ENCODE data around the gene ATG16L2. TPM values are rescaled to one million over a fixed set of nuclear protein-coding genes. Genes with fewer than 3 reads are reported as not detected.

ATG16L2 gene
- total RNA-seq, 1 experiment from 2014 or later: 17.3 TPM

DNA sequence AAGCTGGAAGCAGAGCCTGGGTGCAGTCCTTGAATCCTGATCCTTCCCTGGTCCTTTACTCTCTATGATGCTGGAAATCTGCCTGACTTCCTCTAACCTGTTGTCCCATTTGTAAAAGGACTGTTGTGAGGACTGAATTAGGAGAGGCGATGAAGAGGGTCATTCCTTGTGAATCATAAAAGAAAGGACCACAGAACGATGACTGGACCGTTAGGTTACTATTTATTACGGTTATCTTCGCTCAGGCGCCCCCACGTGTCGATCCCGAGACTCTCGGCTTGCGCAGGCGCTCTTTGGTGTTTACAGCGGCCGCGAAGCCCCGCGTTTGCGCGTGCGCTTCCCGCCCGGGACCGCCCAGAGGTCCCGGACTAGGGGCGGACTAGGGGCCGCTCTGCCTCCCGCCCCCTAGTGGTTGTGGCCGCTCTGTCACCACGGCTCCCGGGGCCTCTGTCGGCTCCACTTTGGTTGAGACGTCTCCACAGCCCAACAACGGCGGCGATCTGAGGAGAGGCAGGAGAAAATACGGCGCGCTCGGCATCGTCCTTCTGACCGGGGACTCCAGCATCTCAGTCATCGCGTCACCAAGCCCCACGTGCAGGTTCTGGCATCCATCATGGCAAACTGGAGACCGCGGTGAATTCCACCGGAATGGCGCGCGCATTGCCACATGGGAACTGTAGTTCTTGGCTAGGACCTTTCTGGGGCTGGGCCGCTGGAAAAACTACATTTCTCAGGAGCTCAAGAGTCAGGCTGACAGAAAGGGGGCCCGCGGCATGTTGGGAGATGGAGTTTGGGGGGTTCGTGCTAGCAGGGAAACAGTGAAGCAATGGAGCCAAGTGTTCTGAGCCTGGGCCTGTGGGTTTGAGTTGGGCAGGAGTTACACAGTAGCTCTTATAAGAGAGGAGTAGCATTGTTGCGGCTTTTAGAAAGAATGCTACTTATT lies 20.5 kb upstream of the ATG16L2 start, which contains the start of gene STARD10:
Gene STARD10, minus strand, starts transcription at position 623 of the 943 bp plus-strand sequence. CDS start 12,866 bp downstream, outside the sequence.
- H3K4ac ChIP-seq (ENCODE audit: low read depth, low read length): no peak within 1 kb of the TSS
- H3K14ac ChIP-seq (ENCODE audit: insufficient read depth, low read length): peak within 1 kb of the TSS; percentile 85; the same call in 1 of the 2 replicates
- Mint-ChIP-seq H3K9me3 (no peaks in the 10 kb centered on the region), H3K4me1 (peaks cover 26 to 34% of the 10 kb centered on the region in 2 experiments), H3K4me3 (peak within 1 kb of the TSS; percentile 99), H3K36me3 (ENCODE audit: insufficient read depth in 1 of 3, low read depth in 3 of 3) (no peaks in the 10 kb centered on the region), H3K27me3 (ENCODE audit: low read depth) (no peaks in the 10 kb centered on the region), H3K27ac (peak within 1 kb of the TSS; percentile 98 to 100 (median 99))
- no peak within 1 kb of the TSS for H2AFZ ChIP-seq (ENCODE audit: low read length)
- H2AK5ac ChIP-seq (ENCODE audit: insufficient read length, low read length): no peak within 1 kb of the TSS
- no peaks in the 10 kb centered on the region; the same call in 1 of the 2 replicates for H3K27me3 ChIP-seq (ENCODE audit: insufficient read depth, low read length)
- H3K56ac ChIP-seq (ENCODE audit: insufficient read length, low read depth, low read length): no peak within 1 kb of the TSS
- no peak within 1 kb of the TSS for H3K23ac ChIP-seq (ENCODE audit: insufficient read length, low read depth, low read length)
- peak within 1 kb of the TSS; percentile 50 for H3K4me2 ChIP-seq (ENCODE audit: insufficient read depth, insufficient read length, low read length)
- H4K8ac ChIP-seq (replicated peaks; ENCODE audit: insufficient read length, low read depth, low read length): no peak within 1 kb of the TSS
- no peak within 1 kb of the TSS for H3T11ph ChIP-seq (ENCODE audit: low read length)
- H3K79me2 ChIP-seq (ENCODE audit: insufficient read depth, low read length): no peaks in the 10 kb centered on the region
- H3K23me2 ChIP-seq (ENCODE audit: insufficient read length, low read depth, low read length, poor library complexity, severe bottlenecking): no peaks in the 10 kb centered on the region
- DNase-seq: peak; percentile 96
- H4K20me1 ChIP-seq (ENCODE audit: control insufficient read depth, insufficient read depth, insufficient read length): no peaks in the 10 kb centered on the region
- H3K9me3 ChIP-seq (ENCODE audit: control insufficient read depth, low read depth, low read length): no peaks in the 10 kb centered on the region
- H2BK12ac ChIP-seq (ENCODE audit: insufficient read length, low read depth, low read length): no peak within 1 kb of the TSS
- peak within 1 kb of the TSS; percentile 89 for H3K18ac ChIP-seq (ENCODE audit: insufficient read length, low read depth, low read length)
- H4K5ac ChIP-seq (ENCODE audit: insufficient read length, low read depth, low read length): no peak within 1 kb of the TSS
- no peak within 1 kb of the TSS for H2BK120ac ChIP-seq (ENCODE audit: low read depth, low read length, poor library complexity, severe bottlenecking)
- peaks cover 3% of the 10 kb centered on the region; the same call in 1 of the 2 replicates for H3K4me1 ChIP-seq (ENCODE audit: insufficient read depth, low read length)
- TF ChIP-seq, protein P1, sequence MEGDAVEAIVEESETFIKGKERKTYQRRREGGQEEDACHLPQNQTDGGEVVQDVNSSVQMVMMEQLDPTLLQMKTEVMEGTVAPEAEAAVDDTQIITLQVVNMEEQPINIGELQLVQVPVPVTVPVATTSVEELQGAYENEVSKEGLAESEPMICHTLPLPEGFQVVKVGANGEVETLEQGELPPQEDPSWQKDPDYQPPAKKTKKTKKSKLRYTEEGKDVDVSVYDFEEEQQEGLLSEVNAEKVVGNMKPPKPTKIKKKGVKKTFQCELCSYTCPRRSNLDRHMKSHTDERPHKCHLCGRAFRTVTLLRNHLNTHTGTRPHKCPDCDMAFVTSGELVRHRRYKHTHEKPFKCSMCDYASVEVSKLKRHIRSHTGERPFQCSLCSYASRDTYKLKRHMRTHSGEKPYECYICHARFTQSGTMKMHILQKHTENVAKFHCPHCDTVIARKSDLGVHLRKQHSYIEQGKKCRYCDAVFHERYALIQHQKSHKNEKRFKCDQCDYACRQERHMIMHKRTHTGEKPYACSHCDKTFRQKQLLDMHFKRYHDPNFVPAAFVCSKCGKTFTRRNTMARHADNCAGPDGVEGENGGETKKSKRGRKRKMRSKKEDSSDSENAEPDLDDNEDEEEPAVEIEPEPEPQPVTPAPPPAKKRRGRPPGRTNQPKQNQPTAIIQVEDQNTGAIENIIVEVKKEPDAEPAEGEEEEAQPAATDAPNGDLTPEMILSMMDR (conservative IDR thresholded peaks at IDR 0.05): peak; percentile 100
- no peaks in the 10 kb centered on the region for H3K79me1 ChIP-seq (ENCODE audit: insufficient read depth, low read depth, low read length, poor library complexity, severe bottlenecking)
- H3K9ac ChIP-seq (ENCODE audit: extremely low read depth, insufficient read length, low read length): peak within 1 kb of the TSS; percentile 75
- H4K91ac ChIP-seq (ENCODE audit: insufficient read length, low read depth, low read length): no peak within 1 kb of the TSS
- no peak within 1 kb of the TSS for H2BK15ac ChIP-seq (ENCODE audit: low read depth, low read length)
- H3K27ac ChIP-seq (ENCODE audit: insufficient read length, low read depth, low read length): no peak within 1 kb of the TSS
- no CpG with 5 or more reads among the region's 55 CpGs for WGBS (ENCODE audit: extremely low coverage, insufficient read length, low lambda C conversion rate)
- no peak within 1 kb of the TSS for H2BK20ac ChIP-seq (ENCODE audit: low read depth, low read length, poor library complexity, severe bottlenecking)
- H2BK5ac ChIP-seq (ENCODE audit: insufficient read length, low read length): no peak within 1 kb of the TSS
